DMS53 treated with DMSO at 0.1 percent for 48 hours (cell line): Measurements from ENCODE around the gene ZSCAN31.
"Not testable (repeated sequence)": the region's sequence is repeated elsewhere in the genome, so short reads cannot be mapped to it uniquely, and the experiment has no call there.

Source experiments
- DNase-seq: peaks from one replicate; lab custom pipeline; 2025; ENCODE audit not compliant: unreplicated experiment; lab: John Stamatoyannopoulos, UW

The ZSCAN31 gene

GRCh38 chr6:28335564-28336283 lies at the start of gene ZSCAN31:
Gene ZSCAN31, minus strand, starts transcription at chr6:28336148. Its CDS starts 6,465 bp downstream, at chr6:28329683.
- DNase-seq = peak; percentile 89

DNA sequence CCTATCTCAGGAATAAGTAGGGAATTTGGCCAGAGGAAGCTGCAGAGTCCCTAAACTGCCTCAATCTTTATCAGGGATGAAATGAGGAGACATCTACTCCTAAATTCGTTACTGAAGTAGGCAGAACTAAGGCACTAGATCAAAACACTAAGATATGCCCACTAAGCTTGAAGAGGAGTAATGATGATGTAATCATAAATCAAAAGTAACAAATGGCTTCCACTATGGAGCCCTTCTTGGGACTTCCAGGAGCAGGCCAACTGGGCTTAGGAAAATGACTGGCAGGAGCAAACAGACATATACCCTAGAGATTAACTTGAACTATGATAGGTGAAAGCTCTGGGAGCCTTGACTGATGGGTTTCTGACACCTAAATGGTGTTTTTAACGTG lies 48.2 kb upstream of the ZSCAN31 start:
- DNase-seq = no peak

GRCh38 chr6:28383235-28384142 lies 47.5 kb upstream of the ZSCAN31 start:
- DNase-seq = peak; percentile 87

DNA sequence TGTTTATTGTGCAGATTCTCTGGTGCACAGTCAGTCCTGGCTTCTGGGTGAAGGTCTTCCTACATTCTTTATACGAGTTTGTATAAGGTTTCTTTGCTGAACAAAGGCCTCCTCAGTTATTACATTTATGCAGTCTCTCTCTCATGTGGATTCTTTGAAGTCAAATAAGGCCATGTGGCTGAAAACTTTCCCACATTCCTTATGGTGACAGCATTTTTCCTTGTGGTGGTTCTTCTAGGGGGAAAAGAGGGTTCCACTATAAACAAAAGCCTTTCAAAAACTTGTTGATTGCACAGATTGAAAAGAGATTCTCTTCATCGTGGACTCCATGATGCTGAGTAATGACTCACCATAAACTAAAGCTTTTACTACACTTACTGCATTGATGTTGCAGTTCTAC lies 44.4 kb upstream of the ZSCAN31 start:
- no peak for DNase-seq

GRCh38 chr6:28378644-28379043 lies 42.7 kb upstream of the ZSCAN31 start:
- DNase-seq = no peak

- no peak for DNase-seq
Measured at GRCh38 chr6:28377879-28378278, 41.9 kb upstream of the ZSCAN31 start.

- no peak for DNase-seq
Measured at GRCh38 chr6:28373925-28374324, 38.0 kb upstream of the ZSCAN31 start.

- DNase-seq = no peak
Measured at GRCh38 chr6:28371706-28372451, 35.9 kb upstream of the ZSCAN31 start.

- no peak for DNase-seq
Measured at GRCh38 chr6:28371280-28371679, 35.3 kb upstream of the ZSCAN31 start.

DNA sequence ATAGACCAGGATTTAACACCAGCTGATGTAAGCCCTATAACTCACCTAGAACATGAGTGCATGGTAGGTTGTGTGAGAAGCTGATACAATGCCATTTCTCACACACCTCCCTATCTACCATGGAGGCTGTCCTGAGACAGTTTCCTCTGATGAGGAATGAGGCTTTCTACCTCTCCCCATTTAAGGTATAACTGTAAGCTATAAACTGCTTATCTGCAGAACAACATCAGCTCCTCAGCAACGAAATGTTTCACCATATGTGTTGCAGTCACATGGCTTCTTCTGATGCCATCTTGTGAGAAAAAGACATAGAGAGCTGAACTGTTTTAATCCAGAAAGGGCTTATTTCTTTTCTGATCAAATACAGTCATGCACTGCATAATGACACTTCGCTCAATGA lies 34.5 kb upstream of the ZSCAN31 start:
- no peak for DNase-seq

DNA sequence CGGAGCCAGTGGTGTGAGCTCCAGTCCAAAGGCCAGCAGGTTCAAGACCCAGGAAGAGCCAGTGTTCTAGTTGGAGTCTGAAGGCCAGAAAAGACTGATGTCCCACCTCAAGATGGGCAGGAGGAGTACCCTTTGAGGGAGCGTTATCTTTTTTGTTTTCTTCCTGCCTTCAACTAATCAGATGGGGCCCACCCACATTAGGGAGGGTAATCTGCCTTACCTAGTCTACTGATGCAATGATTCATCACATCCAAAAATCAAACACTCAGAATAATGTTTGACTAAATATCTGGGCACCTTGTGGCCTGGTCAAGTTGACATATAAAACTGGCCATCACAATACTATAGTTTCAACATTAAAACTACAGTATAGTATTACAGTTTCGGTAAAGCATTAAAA lies 33.5 kb upstream of the ZSCAN31 start:
- no peak for DNase-seq

DNA sequence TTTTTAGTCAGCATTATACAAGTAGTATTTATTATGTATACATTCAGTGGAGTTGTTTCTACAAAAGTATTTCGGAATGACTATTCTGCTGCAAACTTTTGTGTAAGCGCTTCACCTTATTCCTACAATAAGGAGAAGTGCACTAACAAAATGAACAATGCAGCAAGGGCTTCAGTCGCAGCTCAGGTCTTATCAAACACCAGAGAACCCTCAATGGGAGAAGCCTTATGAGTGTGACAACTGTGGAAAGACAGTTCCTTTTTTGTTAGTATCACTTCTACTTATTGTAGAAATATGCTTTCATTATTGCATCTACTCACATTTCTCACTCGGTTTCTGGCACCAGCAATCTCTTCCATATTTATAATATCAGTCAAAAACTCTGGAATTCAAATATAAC lies 32.6 kb upstream of the ZSCAN31 start:
- DNase-seq = no peak

GRCh38 chr6:28365590-28365989 lies 29.6 kb upstream of the ZSCAN31 start:
- not testable (repeated sequence) for DNase-seq

- no peak for DNase-seq
Measured at GRCh38 chr6:28360961-28361360, 25.0 kb upstream of the ZSCAN31 start.

DNA sequence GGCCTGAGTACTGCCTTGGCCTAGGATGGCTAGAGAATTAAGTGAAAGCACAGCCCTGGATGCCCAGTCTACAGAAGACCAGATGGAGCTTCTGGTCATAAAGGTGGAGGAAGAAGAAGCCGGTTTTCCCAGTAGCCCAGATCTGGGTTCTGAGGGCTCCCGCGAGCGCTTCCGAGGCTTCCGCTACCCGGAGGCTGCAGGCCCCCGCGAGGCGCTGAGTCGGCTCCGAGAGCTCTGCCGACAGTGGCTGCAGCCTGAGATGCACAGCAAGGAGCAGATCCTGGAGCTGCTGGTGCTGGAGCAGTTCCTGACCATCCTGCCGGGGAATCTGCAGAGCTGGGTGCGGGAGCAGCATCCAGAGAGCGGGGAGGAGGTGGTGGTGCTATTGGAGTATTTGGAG lies 23.6 kb upstream of the ZSCAN31 start:
- DNase-seq = not testable (repeated sequence)

DNA sequence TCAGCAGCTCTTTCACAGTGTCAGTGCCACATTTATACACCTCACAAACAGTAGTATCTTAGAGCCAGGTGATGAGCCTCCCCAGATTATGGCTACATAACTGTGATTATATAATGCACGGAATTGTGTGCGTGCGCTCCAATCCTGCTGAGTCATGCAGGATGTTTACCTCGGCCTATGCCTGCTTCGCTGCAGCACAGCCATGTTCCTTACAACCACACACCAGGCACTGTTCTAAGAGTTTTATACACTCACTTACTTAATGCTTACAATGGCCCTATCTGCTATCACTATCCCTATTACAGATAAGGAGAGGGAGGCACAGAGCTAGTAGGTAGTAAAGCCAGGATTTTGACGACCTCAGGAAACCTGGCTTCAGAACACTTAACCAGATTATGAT lies 21.1 kb upstream of the ZSCAN31 start:
- DNase-seq = no peak

- DNase-seq = no peak
Measured at GRCh38 chr6:28356666-28357020, 20.7 kb upstream of the ZSCAN31 start.

GRCh38 chr6:28355743-28356665 lies 20.1 kb upstream of the ZSCAN31 start:
- DNase-seq = peak; percentile 94

DNA sequence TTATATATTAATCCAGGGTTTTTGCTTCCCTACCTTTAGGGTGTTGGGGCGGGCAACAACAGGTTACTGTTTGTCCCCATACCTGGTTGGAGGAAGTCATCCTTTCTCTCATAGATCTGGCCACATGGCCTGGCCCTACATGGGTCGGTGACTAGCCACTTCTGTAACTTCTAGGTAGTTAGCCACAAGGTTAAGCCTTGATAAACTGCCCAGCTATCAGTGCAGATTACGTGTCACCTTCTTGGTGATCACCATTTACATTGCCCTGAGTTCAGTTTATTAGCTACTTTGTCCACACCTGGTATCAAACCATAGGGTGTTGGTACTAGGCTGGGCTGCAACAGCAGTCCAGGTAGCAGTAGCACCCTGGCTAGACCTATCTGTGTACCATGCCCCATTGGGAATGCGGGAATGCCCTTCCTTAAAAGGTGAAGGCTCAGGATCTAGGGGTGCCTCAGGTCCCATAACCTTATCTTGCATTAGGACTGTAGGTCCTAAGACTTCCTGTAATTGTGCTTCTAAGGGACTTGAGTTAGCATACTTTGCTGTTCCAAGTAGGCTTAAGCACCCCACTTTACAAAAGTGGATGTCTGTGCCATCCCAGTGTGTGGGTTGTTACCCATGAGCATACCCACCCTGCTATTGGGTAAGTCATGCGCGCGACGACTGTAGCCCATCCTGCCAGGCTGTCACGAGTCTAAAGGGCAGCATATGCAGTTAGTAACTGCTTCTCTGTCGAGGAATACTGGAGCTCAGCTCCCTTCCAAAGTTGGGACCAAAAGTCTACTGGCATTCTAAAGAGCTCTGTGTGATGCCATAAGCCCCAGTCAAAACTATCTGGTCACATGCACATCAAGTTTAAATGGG lies 19.0 kb upstream of the ZSCAN31 start:
- DNase-seq = no peak
